GM19438 (cell line): ENCODE measurements around the gene ZSCAN9.

Experiments used
- ATAC-seq: cut with Tn5 transposase; IDR thresholded peaks from one replicate; pipeline ENCODE4 v1.9.1; 2021; ENCODE audit warnings: low read depth; ENCODE audit not compliant: unreplicated experiment

ZSCAN9 gene

GRCh38 chr6:28220257-28221133 is 4.6 kb upstream of the ZSCAN9 start:
- ATAC-seq: no peak

- ATAC-seq: no peak
These were observed 682 bp upstream of the ZSCAN9 start for GRCh38 chr6:28224131-28225055.

DNA sequence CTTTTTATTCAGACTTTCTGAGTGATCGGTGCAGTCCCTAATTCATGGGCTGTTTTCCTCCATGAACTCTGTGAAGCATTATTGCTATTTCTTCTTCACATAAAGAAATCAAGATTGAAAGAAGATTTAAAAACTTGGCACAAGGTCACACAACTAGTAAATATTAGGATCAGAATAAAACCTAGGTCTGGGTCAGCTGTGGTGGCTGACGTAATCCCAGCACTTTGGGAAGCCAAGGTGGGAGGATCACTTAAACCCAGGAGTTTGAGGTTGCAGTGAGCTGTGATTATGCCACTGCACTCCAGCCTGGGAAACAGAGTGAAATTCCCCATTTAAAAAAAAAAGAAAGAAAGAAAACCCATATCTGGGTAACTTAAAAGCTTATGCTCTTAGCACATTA is 1.4 kb downstream of the ZSCAN9 start:
- ATAC-seq: no peak

DNA sequence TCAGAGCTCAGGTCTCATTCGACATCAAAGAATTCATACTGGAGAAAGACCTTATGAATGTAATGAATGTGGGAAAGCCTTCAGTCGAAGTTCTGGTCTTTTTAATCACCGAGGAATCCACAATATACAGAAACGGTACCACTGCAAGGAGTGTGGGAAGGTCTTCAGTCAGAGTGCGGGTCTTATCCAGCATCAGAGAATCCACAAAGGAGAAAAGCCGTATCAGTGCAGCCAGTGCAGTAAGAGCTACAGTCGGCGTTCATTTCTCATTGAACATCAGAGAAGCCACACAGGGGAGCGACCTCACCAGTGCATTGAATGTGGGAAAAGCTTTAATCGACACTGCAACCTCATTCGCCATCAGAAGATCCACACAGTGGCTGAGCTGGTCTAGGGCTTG is 7.7 kb downstream of the ZSCAN9 start:
- no peak for ATAC-seq

DNA sequence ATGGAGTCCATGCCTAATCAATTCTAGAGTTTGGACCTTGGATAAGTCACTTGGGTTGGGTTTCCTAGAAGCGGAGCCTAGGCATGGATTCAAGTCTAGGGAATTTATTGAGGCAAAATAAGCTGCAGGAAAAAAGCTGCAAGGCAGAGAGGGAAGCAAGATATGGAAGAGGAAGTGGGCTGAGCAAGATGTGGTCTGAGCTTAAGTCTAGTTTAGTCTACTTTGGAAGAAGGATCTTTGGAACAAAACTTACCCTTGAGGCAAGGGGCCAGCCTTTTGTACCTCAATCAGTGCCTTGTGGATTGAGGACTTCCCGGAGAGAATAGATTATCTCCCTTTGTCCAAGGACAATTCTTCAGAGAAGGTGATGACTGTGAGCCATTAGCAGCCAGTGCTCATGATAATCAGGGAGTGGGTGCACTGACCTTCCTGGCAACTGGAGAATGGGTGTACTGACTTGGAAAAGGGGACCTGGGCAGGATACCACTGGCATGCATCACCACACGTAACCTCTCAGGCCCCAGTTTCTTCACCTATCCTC is 10.9 kb downstream of the ZSCAN9 start:
- no peak for ATAC-seq

DNA sequence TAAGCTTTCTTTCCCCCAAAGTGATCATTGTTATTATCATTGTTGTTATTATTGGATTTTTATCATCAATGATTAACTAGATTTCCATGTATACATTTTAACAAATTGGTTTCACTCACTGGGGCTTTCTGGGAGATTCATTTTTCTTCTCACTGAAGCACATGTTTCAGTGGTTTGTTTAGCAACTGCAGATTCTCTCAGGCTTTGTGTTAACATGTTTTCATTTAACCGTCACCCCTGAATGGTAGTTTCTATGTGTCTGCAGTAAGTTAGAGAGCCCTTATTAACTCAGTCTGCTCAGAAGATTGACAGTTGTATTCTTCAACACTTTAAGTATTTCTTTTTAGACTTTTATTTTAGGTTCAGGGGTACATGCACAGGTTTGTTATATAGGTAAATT is 14.6 kb downstream of the ZSCAN9 start:
- no peak for ATAC-seq

DNA sequence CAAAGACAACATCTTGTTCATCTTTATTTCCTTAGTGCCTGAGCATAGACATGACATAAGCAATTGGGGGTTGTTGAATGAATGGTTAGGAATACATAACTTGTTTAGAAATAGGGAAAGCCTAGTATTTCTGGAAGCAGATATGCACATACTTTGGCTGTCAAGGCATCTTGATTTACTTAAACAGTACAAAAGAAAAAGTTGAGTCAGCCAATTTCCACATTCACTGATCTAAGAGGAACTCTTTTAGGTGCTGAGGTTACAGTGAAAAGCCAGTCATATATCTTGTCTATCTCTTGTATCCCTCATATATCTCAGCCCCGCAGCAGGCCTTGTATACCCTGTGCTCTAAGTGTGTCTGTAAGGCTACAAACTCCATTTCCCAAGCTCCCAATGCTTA is 15.4 kb downstream of the ZSCAN9 start:
- ATAC-seq: no peak

DNA sequence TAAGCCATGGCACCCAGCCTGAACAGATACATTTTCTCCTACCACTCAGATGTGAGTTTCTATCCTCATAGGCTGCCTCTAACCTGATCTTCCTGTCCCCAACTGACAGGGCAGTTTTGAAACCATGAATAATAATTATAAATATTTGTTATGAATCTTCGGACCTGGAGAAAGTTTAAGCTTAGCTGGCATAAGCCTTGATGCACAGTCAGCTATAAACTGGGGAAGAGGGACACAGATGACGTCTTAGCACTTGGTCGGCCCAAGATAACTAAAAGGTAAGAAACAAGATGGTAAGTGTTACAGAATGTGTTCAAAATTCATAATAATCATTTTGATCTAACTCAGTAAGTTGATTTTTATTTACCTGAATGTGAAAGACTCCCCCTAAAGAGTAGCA is 18.9 kb downstream of the ZSCAN9 start:
- no peak for ATAC-seq

DNA sequence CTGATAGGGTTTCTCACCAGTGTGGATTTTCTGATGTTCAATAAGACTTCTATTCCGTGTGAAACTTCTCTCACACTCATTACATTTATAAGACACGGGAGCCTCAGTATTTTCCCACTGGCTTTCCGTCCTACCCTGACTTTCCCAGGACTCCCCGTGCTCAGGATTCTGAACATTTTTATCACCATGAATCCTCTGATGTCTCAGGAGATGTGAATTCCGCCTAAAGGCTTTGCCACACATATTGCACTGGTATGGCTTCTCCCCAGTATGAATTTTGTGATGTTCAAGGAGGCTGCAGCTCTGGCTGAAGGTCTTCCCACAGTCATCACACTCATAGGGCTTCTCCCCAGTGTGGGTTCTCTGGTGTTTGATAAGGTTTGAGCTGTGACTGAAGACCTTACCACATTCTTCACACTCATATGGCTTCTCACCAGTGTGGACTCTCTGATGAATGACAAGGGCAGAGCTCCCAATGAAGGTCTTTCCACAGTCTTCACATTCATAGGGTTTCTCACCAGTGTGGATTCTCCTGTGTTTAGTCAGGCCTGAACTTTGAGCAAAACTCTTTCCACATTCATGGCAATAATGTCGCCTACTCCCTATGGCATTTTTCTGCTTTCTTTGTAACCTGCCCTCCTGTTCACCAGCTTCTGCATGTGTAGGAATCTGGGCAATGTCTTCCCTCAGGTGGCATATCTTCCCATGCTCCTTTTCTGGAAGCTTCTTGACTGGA is 20.3 kb downstream of the ZSCAN9 start:
- no peak for ATAC-seq

- no peak for ATAC-seq
These were observed 23.8 kb downstream of the ZSCAN9 start for GRCh38 chr6:28248916-28249315.

DNA sequence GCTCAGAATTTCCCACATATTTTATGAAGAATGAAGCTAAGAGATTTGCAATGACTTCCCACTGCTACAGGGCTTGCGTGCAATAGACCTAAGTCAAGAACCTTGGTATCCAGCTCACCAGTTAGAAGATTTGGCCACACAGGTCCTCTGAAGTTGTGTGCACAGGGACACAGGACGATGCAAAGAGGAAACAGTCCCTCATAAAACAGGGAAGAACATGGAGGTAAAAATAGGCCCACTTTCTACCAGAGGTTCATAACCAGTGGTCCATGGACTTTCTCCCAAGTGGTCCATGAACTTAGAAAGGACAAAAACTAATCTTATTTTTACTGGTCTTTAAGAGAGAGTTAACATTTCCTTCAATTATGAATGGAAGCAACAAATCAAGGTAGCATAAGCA is 25.7 kb downstream of the ZSCAN9 start:
- no peak for ATAC-seq

DNA sequence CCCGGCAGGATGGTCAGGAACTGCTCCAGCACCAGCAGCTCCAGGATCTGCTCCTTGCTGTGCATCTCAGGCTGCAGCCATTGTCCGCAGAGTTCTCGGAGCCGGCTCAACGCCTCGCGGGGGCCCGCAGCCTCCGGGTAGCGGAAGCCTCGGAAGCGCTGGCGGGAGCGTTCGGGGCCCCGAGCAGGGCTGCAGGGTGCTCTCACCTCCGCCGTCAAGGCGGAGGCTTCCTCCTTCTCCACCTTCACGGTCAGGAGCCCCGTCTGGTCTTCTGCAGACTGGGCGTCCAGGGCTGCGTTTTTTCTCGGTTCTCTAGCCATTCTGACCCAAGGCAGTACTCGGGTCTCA is 26.6 kb downstream of the ZSCAN9 start:
- peak; percentile 27 for ATAC-seq

DNA sequence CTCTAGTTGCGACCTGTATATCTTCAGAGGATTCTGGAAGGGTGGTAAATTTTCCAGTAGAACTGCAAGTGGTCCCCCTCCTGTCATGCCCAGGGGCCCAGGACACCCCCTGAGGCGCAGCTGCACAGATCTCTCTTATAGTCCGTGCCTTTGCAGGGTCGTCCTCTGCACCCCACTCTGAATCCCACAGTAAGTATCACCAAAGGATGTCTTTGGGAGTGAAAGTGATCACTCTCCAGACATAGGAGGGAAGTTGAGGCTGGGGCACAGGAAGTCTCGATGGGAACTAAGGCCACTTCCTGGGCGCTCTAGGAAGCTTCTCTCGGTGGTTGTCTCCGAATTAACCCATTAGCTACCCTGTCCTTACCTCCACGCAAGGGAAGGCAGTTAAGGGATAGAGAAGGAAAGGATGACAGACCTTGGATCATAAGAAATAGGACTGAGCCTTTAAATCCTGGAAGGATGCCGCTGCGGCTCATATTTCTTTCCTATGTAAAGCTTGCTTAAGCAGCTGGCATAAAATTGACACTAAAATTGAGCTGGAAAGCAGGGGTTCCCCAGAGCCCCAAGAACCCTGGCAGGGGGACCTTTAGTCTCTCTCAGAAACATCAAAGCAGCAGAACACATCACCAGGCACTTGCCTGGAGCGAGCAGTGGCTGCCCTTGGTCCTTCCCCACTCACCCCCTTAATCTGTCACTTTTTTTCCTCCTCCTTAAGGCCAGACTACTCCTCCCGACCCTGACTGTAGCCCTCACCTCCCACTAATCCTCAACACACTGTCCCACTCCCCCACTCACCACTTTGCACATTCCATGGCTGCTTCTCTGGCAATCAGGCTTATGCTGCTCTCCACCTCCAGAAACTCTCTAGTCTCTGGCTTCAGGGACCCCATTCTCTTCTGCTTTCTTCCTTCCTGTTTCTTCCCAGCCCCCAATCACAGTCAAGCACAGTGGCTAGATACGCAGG is 27.2 kb downstream of the ZSCAN9 start, which contains the start of gene ZKSCAN4:
ZKSCAN4 (minus strand) TSS at position 261 of the 967 bp plus-strand sequence. CDS start 289 bp downstream, outside the sequence.
- ATAC-seq: peak; percentile 72

DNA sequence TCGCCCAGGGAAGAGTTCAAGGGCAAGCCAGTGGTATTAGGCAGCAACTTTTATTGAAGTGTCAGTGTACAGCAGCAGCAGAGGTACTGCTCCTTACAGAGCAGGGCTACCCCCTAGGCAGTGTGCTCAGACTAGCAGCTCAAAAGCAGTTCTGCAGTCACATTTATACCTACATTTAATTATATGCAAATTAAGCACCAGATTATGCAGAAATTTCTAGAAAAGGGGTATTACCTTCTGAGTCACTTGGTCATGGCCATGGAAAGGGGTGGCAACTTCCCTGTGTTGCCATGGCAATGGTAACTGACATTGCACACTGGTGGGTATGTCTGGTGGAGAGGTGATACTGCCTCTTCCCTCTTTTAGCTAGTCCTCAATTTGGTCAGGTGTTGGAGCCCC is 29.0 kb downstream of the ZSCAN9 start:
- ATAC-seq: no peak

- ATAC-seq: no peak
These were observed 32.0 kb downstream of the ZSCAN9 start for GRCh38 chr6:28257042-28257441.

DNA sequence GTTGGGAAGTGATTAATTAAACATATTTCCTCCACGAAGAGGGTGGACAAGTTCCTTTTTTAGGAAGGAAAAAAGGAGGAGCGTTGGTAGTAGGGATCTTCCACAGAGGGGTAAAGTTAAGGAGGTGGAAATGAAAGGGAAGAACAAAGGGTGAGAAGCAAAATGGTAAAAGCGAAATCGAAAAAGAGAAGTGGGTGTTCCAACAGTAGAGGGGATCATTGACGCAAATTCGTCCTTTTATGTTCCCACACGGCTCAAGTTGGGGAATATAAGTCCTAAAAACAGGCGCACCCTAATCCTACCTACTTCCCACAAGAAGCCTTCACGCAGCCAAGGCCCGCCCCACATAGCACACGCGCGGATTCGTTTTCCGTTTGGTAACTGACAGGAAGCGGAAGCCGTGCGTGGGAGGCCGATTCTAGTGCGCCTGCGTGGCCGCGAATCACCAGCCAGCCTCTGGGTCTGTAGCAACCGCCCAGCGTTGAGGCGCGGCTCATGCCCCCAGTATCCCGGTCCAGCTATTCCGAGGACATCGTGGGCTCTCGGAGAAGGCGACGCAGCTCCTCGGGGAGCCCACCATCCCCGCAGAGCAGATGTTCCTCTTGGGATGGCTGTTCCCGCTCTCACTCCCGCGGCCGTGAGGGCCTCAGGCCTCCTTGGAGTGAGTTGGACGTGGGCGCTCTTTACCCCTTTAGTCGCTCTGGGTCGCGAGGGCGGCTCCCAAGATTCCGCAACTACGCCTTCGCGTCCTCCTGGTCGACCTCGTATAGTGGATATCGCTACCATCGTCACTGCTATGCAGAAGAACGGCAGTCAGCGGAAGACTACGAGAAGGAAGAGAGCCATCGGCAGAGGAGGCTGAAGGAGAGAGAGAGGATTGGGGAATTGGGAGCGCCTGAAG is 34.1 kb downstream of the ZSCAN9 start, which contains the start of gene NKAPL:
NKAPL (plus strand) TSS at position 421 of the 901 bp plus-strand sequence; CDS start at position 496, 75 bp downstream.
- ATAC-seq: no peak

GRCh38 chr6:28263922-28264321 is 38.8 kb downstream of the ZSCAN9 start:
- no peak for ATAC-seq

DNA sequence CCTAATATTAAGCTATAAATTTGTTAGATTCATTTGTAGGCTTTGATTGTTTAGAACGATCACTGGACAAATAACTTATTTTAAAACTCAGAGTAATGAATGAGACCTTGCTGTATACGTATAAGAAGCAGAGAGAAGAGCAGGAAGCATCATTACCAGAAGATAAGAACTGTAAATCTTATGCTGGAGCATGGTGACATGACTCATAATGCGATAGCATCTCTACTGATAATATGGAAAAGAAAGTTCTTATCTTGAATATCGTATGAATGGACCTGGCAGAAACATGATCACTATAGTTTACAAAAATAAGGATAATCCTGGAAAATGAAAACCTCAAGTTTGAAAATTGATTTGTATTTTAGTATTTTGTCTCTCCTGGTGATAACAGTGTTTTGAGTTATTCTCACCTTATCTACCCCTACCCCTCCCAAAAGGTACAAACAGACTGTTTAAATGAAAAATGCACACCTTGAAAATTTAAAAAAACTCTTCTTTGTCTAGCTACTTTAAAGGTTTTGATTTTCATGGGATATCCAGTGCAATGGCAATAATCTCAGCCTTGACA is 39.8 kb downstream of the ZSCAN9 start:
- ATAC-seq: no peak
